ENCODE measurements around the gene GOLGA6A. TPM values are rescaled to one million over a fixed set of nuclear protein-coding genes. Genes with fewer than 3 reads are reported as not detected.

Gene GOLGA6A
- total RNA-seq, 1 experiment from 2014 or later = not detected

GRCh38 chr15:74038707-74039655, 43.4 kb downstream of the GOLGA6A start:
- DNase-seq = no peak
- TF ChIP-seq, protein P1, sequence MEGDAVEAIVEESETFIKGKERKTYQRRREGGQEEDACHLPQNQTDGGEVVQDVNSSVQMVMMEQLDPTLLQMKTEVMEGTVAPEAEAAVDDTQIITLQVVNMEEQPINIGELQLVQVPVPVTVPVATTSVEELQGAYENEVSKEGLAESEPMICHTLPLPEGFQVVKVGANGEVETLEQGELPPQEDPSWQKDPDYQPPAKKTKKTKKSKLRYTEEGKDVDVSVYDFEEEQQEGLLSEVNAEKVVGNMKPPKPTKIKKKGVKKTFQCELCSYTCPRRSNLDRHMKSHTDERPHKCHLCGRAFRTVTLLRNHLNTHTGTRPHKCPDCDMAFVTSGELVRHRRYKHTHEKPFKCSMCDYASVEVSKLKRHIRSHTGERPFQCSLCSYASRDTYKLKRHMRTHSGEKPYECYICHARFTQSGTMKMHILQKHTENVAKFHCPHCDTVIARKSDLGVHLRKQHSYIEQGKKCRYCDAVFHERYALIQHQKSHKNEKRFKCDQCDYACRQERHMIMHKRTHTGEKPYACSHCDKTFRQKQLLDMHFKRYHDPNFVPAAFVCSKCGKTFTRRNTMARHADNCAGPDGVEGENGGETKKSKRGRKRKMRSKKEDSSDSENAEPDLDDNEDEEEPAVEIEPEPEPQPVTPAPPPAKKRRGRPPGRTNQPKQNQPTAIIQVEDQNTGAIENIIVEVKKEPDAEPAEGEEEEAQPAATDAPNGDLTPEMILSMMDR (IDR thresholded peaks at IDR 0.05; ENCODE audit: unreplicated experiment) = no peak
- no TSS peak for BruUV-seq (replicated peaks)
- intact Hi-C loops (cut with micrococcal nuclease; ENCODE audit: unreplicated experiment) = no loop called here
- no peaks in the 10 kb centered on the region for H3K27me3 Mint-ChIP-seq (ENCODE audit: unreplicated experiment)
- H3K27ac Mint-ChIP-seq (ENCODE audit: unreplicated experiment) = no peak overlapping the region
- H3K36me3 Mint-ChIP-seq (ENCODE audit: insufficient read depth, unreplicated experiment) = peaks cover 50% of the 10 kb centered on the region
- H3K4me1 Mint-ChIP-seq (ENCODE audit: low read depth, unreplicated experiment) = no peaks in the 10 kb centered on the region
- no peak overlapping the region for H3K4me3 Mint-ChIP-seq (ENCODE audit: low read depth, unreplicated experiment)
- no peaks in the 10 kb centered on the region for H3K9me3 Mint-ChIP-seq (ENCODE audit: low read depth, unreplicated experiment)
- CTCF ChIA-PET = interaction anchor here (1.9 kb wide), 1 partner anchor 66 kb away, joined by 10 read pairs; no protein-coding TSS in a partner anchor

- Mint-ChIP-seq H3K4me1 (ENCODE audit: low read depth, unreplicated experiment) (no peaks in the 10 kb centered on the region), H3K9me3 (ENCODE audit: low read depth, unreplicated experiment) (no peaks in the 10 kb centered on the region), H3K27me3 (ENCODE audit: unreplicated experiment) (no peaks in the 10 kb centered on the region), H3K36me3 (ENCODE audit: insufficient read depth, unreplicated experiment) (peaks cover 44% of the 10 kb centered on the region), H3K27ac (ENCODE audit: unreplicated experiment) (peak overlapping the region; percentile 15), H3K4me3 (ENCODE audit: low read depth, unreplicated experiment) (no peak overlapping the region)
- BruUV-seq (replicated peaks) = no TSS peak
- TF ChIP-seq, protein P1 (IDR thresholded peaks at IDR 0.05; ENCODE audit: unreplicated experiment) = no peak
- intact Hi-C loops (cut with micrococcal nuclease; ENCODE audit: unreplicated experiment) = loop anchor here (1.0 kb wide), 1 partner anchor 64 kb away; no protein-coding TSS in a partner anchor
- no peak for DNase-seq
- CTCF ChIA-PET = interaction anchor here (0.7 to 2.1 kb wide), 7 partner anchors 11 to 147 kb away, joined by 3 to 90 read pairs (median 9); partner anchors contain the start of gene PML
Observed at GRCh38 chr15:74037171-74038117, 44.9 kb downstream of the GOLGA6A start.

DNA sequence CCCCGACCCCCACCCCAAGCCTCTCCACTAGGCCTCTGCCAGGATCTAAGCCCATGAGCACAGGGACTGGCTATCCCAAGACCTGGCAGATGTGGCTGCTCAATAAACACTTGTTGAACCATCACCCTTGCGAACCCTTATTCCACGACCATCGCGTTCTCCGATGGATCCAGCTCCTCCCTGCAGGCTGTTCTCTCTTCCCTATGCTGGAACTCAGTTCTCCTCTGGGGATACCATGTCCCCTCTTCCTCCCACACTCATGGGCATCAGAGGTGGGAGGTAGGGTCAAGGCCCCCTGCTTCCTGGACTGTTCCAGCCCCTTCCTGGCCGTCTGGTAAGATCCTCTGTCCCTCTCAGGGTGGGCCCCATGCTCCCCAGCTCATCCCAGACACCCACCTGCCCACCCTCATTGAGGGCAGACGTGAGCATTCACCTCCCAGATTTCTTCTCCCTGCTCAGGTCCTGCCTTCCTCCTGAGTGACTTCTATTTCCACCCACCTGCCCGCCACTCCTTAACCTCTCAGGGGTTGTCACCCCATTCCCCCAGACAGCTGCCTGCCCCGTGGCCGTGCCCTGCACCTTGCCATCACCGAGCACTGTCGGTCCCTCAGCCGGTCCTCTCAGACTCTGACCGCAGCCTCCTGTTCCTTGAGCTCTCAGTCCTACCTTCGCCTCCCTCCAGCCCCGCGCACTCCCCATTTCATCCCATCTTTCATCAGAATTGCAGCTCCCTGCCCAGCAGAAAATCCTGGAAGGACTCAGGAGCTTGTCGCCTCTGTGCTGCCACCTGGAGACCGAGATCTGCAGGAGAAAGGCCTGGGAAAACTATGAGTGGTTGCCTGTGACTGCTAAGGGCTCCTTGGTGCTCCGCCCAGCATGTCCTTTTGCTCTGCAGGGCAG, 45.8 kb downstream of the GOLGA6A start:
- no peaks in the 10 kb centered on the region for H3K9me3 Mint-ChIP-seq (ENCODE audit: low read depth, unreplicated experiment)
- H3K27me3 Mint-ChIP-seq (ENCODE audit: unreplicated experiment) = no peaks in the 10 kb centered on the region
- no TSS peak for BruUV-seq (replicated peaks)
- peak; percentile 62 for DNase-seq
- TF ChIP-seq, protein P1 (IDR thresholded peaks at IDR 0.05; ENCODE audit: unreplicated experiment) = peak; percentile 72
- no peak overlapping the region for H3K4me3 Mint-ChIP-seq (ENCODE audit: low read depth, unreplicated experiment)
- no peaks in the 10 kb centered on the region for H3K4me1 Mint-ChIP-seq (ENCODE audit: low read depth, unreplicated experiment)
- H3K27ac Mint-ChIP-seq (ENCODE audit: unreplicated experiment) = no peak overlapping the region
- intact Hi-C loops (cut with micrococcal nuclease; ENCODE audit: unreplicated experiment) = loop anchor here (1.0 kb wide), 1 partner anchor 63 kb away; no protein-coding TSS in a partner anchor
- CTCF ChIA-PET = interaction anchor here (0.7 to 2.1 kb wide), 6 partner anchors 12 to 147 kb away, joined by 3 to 90 read pairs (median 6); partner anchors contain the start of gene PML
- H3K36me3 Mint-ChIP-seq (ENCODE audit: insufficient read depth, unreplicated experiment) = peaks cover 40% of the 10 kb centered on the region
